Measurements from ENCODE around the gene SLC25A25. TPM values are rescaled to one million over a fixed set of nuclear protein-coding genes. Genes with fewer than 3 reads are reported as not detected.
A peak's percentile ranks its signal among the peaks of the same experiment; 100 is the strongest.

The SLC25A25 gene
- total RNA-seq, 2 donors from 2014 or later, result 12.9 to 13.1 TPM

- TF ChIP-seq CTCF (conservative IDR thresholded peaks at IDR 0.05), result no peak
- Mint-ChIP-seq H3K27me3 (ENCODE audit: insufficient read depth) (peaks cover 27% of the 10 kb centered on the region), H3K4me1 (peaks cover 12% of the 10 kb centered on the region), H3K9me3 (peaks cover 14% of the 10 kb centered on the region), H3K4me3 (peak within 1 kb of the TSS; percentile 91), H3K36me3 (ENCODE audit: low read depth) (peaks cover 21% of the 10 kb centered on the region), H3K27ac (peak within 1 kb of the TSS; percentile 99)
- H3K4me3 ChIP-seq (ENCODE audit: low read length), result peak within 1 kb of the TSS; percentile 95
- peak within 1 kb of the TSS; percentile 90 for H3K27ac ChIP-seq (ENCODE audit: low read depth, low read length)
- peak; percentile 88 for DNase-seq
- no peaks in the 10 kb centered on the region for H3K9me3 ChIP-seq (ENCODE audit: control insufficient read depth, low read length)
- peak within 1 kb of the TSS; percentile 89 for H3K9ac ChIP-seq (ENCODE audit: extremely low read depth, low read length, poor library complexity, severe bottlenecking)
- H3K36me3 ChIP-seq (ENCODE audit: control insufficient read depth, insufficient read depth, low read length), result peaks cover 13% of the 10 kb centered on the region
- no peaks in the 10 kb centered on the region for H3K27me3 ChIP-seq (ENCODE audit: control insufficient read depth, insufficient read depth, low read length, poor library complexity, severe bottlenecking)
- H3K4me1 ChIP-seq (ENCODE audit: control insufficient read depth, insufficient read depth, low read length), result no peaks in the 10 kb centered on the region
- 0% methylated on average over 25 to 56 of the region's 56 CpGs for WGBS, 2 experiments (ENCODE audit: insufficient coverage in 1 of 2, insufficient read length in 1 of 2)
Observed at GRCh38 chr9:128127568-128127989, 59.5 kb downstream of the SLC25A25 start, which contains the start of gene PTGES2. TSS of gene PTGES2 (minus strand) at chr9:128127729. CDS start at chr9:128127717, 12 bp downstream.

- DNase-seq, result peak; percentile 94
- peak overlapping the region; percentile 90 for H3K27ac ChIP-seq (ENCODE audit: low read depth, low read length)
- Mint-ChIP-seq H3K4me1 (peaks cover 13% of the 10 kb centered on the region), H3K27ac (peak overlapping the region; percentile 99), H3K27me3 (ENCODE audit: insufficient read depth) (peaks cover 33% of the 10 kb centered on the region), H3K9me3 (peaks cover 14% of the 10 kb centered on the region), H3K36me3 (ENCODE audit: low read depth) (peaks cover 17% of the 10 kb centered on the region), H3K4me3 (peak overlapping the region; percentile 91)
- H3K9me3 ChIP-seq (ENCODE audit: control insufficient read depth, low read length), result peaks cover under 1% of the 10 kb centered on the region
- no peaks in the 10 kb centered on the region for H3K4me1 ChIP-seq (ENCODE audit: control insufficient read depth, insufficient read depth, low read length)
- WGBS, 2 experiments (ENCODE audit: insufficient coverage in 1 of 2, insufficient read length in 1 of 2), result 1 to 2% methylated on average over 38 to 81 of the region's 82 CpGs
- H3K9ac ChIP-seq (ENCODE audit: extremely low read depth, low read length, poor library complexity, severe bottlenecking), result peak overlapping the region; percentile 89
- H3K27me3 ChIP-seq (ENCODE audit: control insufficient read depth, insufficient read depth, low read length, poor library complexity, severe bottlenecking), result peaks cover 4% of the 10 kb centered on the region
- H3K4me3 ChIP-seq (ENCODE audit: low read length), result peak overlapping the region; percentile 95
- peaks cover 10% of the 10 kb centered on the region for H3K36me3 ChIP-seq (ENCODE audit: control insufficient read depth, insufficient read depth, low read length)
- TF ChIP-seq CTCF (conservative IDR thresholded peaks at IDR 0.05), result no peak
Observed at GRCh38 chr9:128127990-128128835, 60.2 kb downstream of the SLC25A25 start.

GRCh38 chr9:128128836-128129590, 61.0 kb downstream of the SLC25A25 start:
- H3K9ac ChIP-seq (ENCODE audit: extremely low read depth, low read length, poor library complexity, severe bottlenecking), result peak overlapping the region; percentile 89
- H3K27me3 ChIP-seq (ENCODE audit: control insufficient read depth, insufficient read depth, low read length, poor library complexity, severe bottlenecking), result peaks cover 10% of the 10 kb centered on the region
- peaks cover 10% of the 10 kb centered on the region for H3K36me3 Mint-ChIP-seq (ENCODE audit: low read depth)
- peak overlapping the region; percentile 95 for H3K4me3 ChIP-seq (ENCODE audit: low read length)
- H3K4me1 Mint-ChIP-seq, result peaks cover 13% of the 10 kb centered on the region
- DNase-seq, result no peak
- H3K9me3 Mint-ChIP-seq, result peaks cover 14% of the 10 kb centered on the region
- TF ChIP-seq CTCF (conservative IDR thresholded peaks at IDR 0.05), result no peak
- H3K27ac ChIP-seq (ENCODE audit: low read depth, low read length), result no peak overlapping the region
- 72 to 74% methylated on average over 21 to 28 of the region's 29 CpGs for WGBS, 2 experiments (ENCODE audit: insufficient coverage in 1 of 2, insufficient read length in 1 of 2)
- H3K27ac Mint-ChIP-seq, result no peak overlapping the region
- H3K4me3 Mint-ChIP-seq, result peak overlapping the region; percentile 91
- H3K36me3 ChIP-seq (ENCODE audit: control insufficient read depth, insufficient read depth, low read length), result peaks cover 8% of the 10 kb centered on the region
- peaks cover 9% of the 10 kb centered on the region for H3K9me3 ChIP-seq (ENCODE audit: control insufficient read depth, low read length)
- H3K4me1 ChIP-seq (ENCODE audit: control insufficient read depth, insufficient read depth, low read length), result no peaks in the 10 kb centered on the region
- H3K27me3 Mint-ChIP-seq (ENCODE audit: insufficient read depth), result peaks cover 40% of the 10 kb centered on the region

Data from endodermal cell (in vitro differentiated cells).